ENCODE data around the gene HHIPL1. TPM values are rescaled to one million over a fixed set of nuclear protein-coding genes. Genes with fewer than 3 reads are reported as not detected.
A peak's percentile ranks its signal among the peaks of the same experiment; 100 is the strongest.

The HHIPL1 gene
- total RNA-seq = not detected
- 0.02 TPM for total RNA-seq (2013)

GRCh38 chr14:99644723-99645544 is at the start of gene HHIPL1:
Gene HHIPL1 (plus strand): TSS chr14:99645129. CDS start chr14:99645208, 79 bp downstream.
- Histone ChIP-seq H3K27me3 (ENCODE audit: control insufficient read depth, insufficient read depth, low read length) (peaks cover 6% of the 10 kb centered on the region), H3K36me3 (ENCODE audit: control insufficient read depth, insufficient read depth, low read length) (no peaks in the 10 kb centered on the region), H3K4me3 (ENCODE audit: low read length) (no peak within 1 kb of the TSS), H3K27ac (ENCODE audit: low read length) (no peak within 1 kb of the TSS), H3K9me3 (ENCODE audit: control insufficient read depth, insufficient read depth, low read length) (no peaks in the 10 kb centered on the region), H3K4me1 (ENCODE audit: control insufficient read depth, insufficient read depth, low read length) (no peaks in the 10 kb centered on the region)
- Mint-ChIP-seq H3K27me3 (ENCODE audit: low read depth in 2 of 2) (peaks cover 15 to 17% of the 10 kb centered on the region in 2 donors), H3K27ac (no peak within 1 kb of the TSS), H3K4me3 (peak within 1 kb of the TSS; percentile 31), H3K4me1 (no peaks in the 10 kb centered on the region), H3K36me3 (no peaks in the 10 kb centered on the region), H3K9me3 (no peaks in the 10 kb centered on the region)
- DNase-seq = no peak
- no peak for ATAC-seq
- intact Hi-C loops (cut with micrococcal nuclease) = no loop called here
- WGBS (ENCODE audit: insufficient coverage) = 8% methylated on average over 91 of the region's 91 CpGs
- TF ChIP-seq CTCF (IDR thresholded peaks at IDR 0.05) = no peak

GRCh38 chr14:99595524-99595923 is 49.4 kb upstream of the HHIPL1 start:
- no peak for TF ChIP-seq CTCF (IDR thresholded peaks at IDR 0.05)
- intact Hi-C loops (cut with micrococcal nuclease) = no loop called here
- Mint-ChIP-seq H3K27me3 (ENCODE audit: low read depth in 2 of 2) (peaks cover 0 to 5% of the 10 kb centered on the region in 2 donors), H3K4me1 (peaks cover 6 to 8% of the 10 kb centered on the region in 2 donors), H3K27ac (peak overlapping the region; percentile 79 to 81), H3K4me3 (peak overlapping the region; percentile 52), H3K36me3 (no peaks in the 10 kb centered on the region), H3K9me3 (no peaks in the 10 kb centered on the region)
- 95% methylated on average over 7 of the region's 7 CpGs for WGBS (ENCODE audit: insufficient coverage)
- H3K36me3 ChIP-seq (ENCODE audit: control insufficient read depth, insufficient read depth, low read length) = no peaks in the 10 kb centered on the region
- H3K9me3 ChIP-seq (ENCODE audit: control insufficient read depth, insufficient read depth, low read length) = no peaks in the 10 kb centered on the region
- H3K4me1 ChIP-seq (ENCODE audit: control insufficient read depth, insufficient read depth, low read length) = peaks cover 14% of the 10 kb centered on the region
- no peak for DNase-seq
- H3K27me3 ChIP-seq (ENCODE audit: control insufficient read depth, insufficient read depth, low read length) = no peaks in the 10 kb centered on the region
- ATAC-seq = no peak
- H3K27ac ChIP-seq (ENCODE audit: low read length) = peak overlapping the region; percentile 54
- no peak overlapping the region for H3K4me3 ChIP-seq (ENCODE audit: low read length)

GRCh38 chr14:99596071-99596627 is 48.8 kb upstream of the HHIPL1 start:
- TF ChIP-seq CTCF (IDR thresholded peaks at IDR 0.05) = no peak
- no peaks in the 10 kb centered on the region for H3K9me3 Mint-ChIP-seq
- peaks cover 6 to 8% of the 10 kb centered on the region in 2 donors for H3K4me1 Mint-ChIP-seq
- Histone ChIP-seq H3K4me1 (ENCODE audit: control insufficient read depth, insufficient read depth, low read length) (peaks cover 14% of the 10 kb centered on the region), H3K27ac (ENCODE audit: low read length) (no peak overlapping the region), H3K9me3 (ENCODE audit: control insufficient read depth, insufficient read depth, low read length) (no peaks in the 10 kb centered on the region), H3K27me3 (ENCODE audit: control insufficient read depth, insufficient read depth, low read length) (no peaks in the 10 kb centered on the region), H3K36me3 (ENCODE audit: control insufficient read depth, insufficient read depth, low read length) (no peaks in the 10 kb centered on the region), H3K4me3 (ENCODE audit: low read length) (no peak overlapping the region)
- intact Hi-C loops (cut with micrococcal nuclease) = no loop called here
- ATAC-seq (no peak), DNase-seq (no peak)
- peaks cover 0 to 5% of the 10 kb centered on the region in 2 donors for H3K27me3 Mint-ChIP-seq (ENCODE audit: low read depth in 2 of 2)
- no peak overlapping the region for H3K27ac Mint-ChIP-seq
- 93% methylated on average over 10 of the region's 10 CpGs for WGBS (ENCODE audit: insufficient coverage)
- H3K4me3 Mint-ChIP-seq = no peak overlapping the region
- H3K36me3 Mint-ChIP-seq = no peaks in the 10 kb centered on the region

Data from natural killer cell (primary cell).